ENCODE results near the gene SPCS2.

- TF ChIP-seq CTCF (IDR thresholded peaks at IDR 0.05) (no peak), POLR2A (IDR thresholded peaks at IDR 0.05) (no peak)
These were observed 55.1 kb downstream of the SPCS2 start for GRCh38 chr11:75004215-75004614.
